Endothelial cell of umbilical vein (primary cell): ENCODE data around the gene RFC3.

ENCODE experiments used
- CTCF ChIP-seq, 2 donors: IDR thresholded peaks; 1 replicate in 1 of 2; 2 replicates in 1 of 2; pipeline ENCODE4 v1.5.1; 2011; ENCODE audit warnings: low read length in 2 of 2, mild to moderate bottlenecking in 2 of 2, moderate library complexity in 2 of 2, control low read depth in 1 of 2, inconsistent platforms in 1 of 2, low read depth in 1 of 2; ENCODE audit not compliant: insufficient read depth in 1 of 2; ENCODE audit errors: extremely low read depth in 1 of 2
- POLR2A ChIP-seq: IDR thresholded peaks from 2 replicates; pipeline ENCODE4 v1.6.1; 2012; ENCODE audit warnings: low read depth, mild to moderate bottlenecking, control low read depth, low read length
- POLR2AphosphoS5 ChIP-seq: IDR thresholded peaks from 2 replicates; pipeline ENCODE4 v1.6.1; 2012; ENCODE audit warnings: low read depth, mild to moderate bottlenecking, control low read depth, low read length, moderate library complexity; ENCODE audit not compliant: insufficient read depth

- TF ChIP-seq CTCF (IDR thresholded peaks at IDR 0.05; ENCODE audit: extremely low read depth in 1 of 2, insufficient read depth in 1 of 2, low read depth in 1 of 2, low read length in 2 of 2) (no peak), POLR2A (peak; percentile 48), POLR2AphosphoS5 (peak; percentile 64)
Measured at GRCh38 chr13:33817901-33818706, at the start of gene RFC3.
